MM.1S (cell line): ENCODE results near the gene CA4.
"Not testable (repeated sequence)": the region's sequence is repeated elsewhere in the genome, so short reads cannot be mapped to it uniquely, and the experiment has no call there.

Source experiments
- EZH2 ChIP-seq: fragments of 300-600 bp; sonication (generic); optimal IDR thresholded peaks from 2 replicates; pipeline ENCODE3; 2017; ENCODE audit warnings: low read depth, mild to moderate bottlenecking, antibody characterized with exemption, low read length, mixed read lengths
- EZH2phosphoT487 ChIP-seq: fragments of 300-600 bp; sonication (generic); IDR thresholded peaks from 2 replicates; pipeline ENCODE4 v1.6.1; 2018; ENCODE audit warnings: antibody characterized with exemption, low read length
- TF ChIP-seq, protein P1 (sequence below): fragments of 300-600 bp; sonication (generic); IDR thresholded peaks from 2 replicates; pipeline ENCODE4 v1.5.1; 2016; ENCODE audit warnings: antibody characterized with exemption, low read length, mixed read lengths

DNA sequence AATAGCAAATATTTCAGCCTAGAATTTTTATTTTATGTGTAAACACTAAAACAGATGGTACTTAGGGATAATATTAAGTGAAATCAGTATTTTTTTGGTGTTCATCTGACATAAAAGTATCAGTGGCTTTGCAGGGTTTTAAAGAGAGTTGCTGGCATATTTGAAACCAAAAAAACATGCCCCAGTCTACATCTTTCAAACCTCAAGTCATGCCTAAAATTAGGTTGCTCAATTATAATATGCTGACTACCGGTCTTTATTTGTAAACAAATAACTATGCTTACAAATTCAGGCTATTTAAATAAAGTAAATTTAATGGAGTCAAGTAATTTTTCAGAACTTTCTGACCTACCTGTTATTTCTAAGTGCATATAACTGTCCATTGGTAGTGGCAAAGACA lies 58.5 kb downstream of the CA4 start:
- not testable (repeated sequence) for TF ChIP-seq EZH2, EZH2phosphoT487
- TF ChIP-seq, protein P1, sequence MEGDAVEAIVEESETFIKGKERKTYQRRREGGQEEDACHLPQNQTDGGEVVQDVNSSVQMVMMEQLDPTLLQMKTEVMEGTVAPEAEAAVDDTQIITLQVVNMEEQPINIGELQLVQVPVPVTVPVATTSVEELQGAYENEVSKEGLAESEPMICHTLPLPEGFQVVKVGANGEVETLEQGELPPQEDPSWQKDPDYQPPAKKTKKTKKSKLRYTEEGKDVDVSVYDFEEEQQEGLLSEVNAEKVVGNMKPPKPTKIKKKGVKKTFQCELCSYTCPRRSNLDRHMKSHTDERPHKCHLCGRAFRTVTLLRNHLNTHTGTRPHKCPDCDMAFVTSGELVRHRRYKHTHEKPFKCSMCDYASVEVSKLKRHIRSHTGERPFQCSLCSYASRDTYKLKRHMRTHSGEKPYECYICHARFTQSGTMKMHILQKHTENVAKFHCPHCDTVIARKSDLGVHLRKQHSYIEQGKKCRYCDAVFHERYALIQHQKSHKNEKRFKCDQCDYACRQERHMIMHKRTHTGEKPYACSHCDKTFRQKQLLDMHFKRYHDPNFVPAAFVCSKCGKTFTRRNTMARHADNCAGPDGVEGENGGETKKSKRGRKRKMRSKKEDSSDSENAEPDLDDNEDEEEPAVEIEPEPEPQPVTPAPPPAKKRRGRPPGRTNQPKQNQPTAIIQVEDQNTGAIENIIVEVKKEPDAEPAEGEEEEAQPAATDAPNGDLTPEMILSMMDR = not testable (repeated sequence)
